ENCODE measurements around the gene NPC1L1. TPM values are rescaled to one million over a fixed set of nuclear protein-coding genes. Genes with fewer than 3 reads are reported as not detected.

Gene NPC1L1
- total and polyA plus RNA-seq, 2 donors (not counting 1 experiment from before 2014, with no cell fraction given), result 0.07 TPM; not detected in 1

GRCh38 chr7:44489955-44490350 lies 51.2 kb downstream of the NPC1L1 start:
- Mint-ChIP-seq H3K4me3 (peak overlapping the region; percentile 91), H3K27me3 (peaks cover 3% of the 10 kb centered on the region), H3K4me1 (peaks cover 50% of the 10 kb centered on the region), H3K27ac (peak overlapping the region; percentile 93), H3K9me3 (ENCODE audit: insufficient read depth) (no peaks in the 10 kb centered on the region)
- POLR2A ChIA-PET, result interaction anchor here (0.6 to 1.8 kb wide), 4 partner anchors 10 to 470 kb away, joined by 3 to 4 read pairs (median 4); partner anchors contain the start of genes DDX56 and TMED4
- peak overlapping the region; percentile 93 to 94 for H3K27ac ChIP-seq (ENCODE audit: low read length in 2 of 2)
- H3K4me3 ChIP-seq (ENCODE audit: control extremely low read depth in 1 of 5, extremely low read depth in 1 of 5, insufficient read depth in 1 of 5, low read depth in 2 of 5, low read length in 4 of 5), result peak overlapping the region; percentile 89 to 98 (median 93)
- H3K4me1 ChIP-seq (ENCODE audit: control insufficient read depth in 2 of 2, insufficient read depth in 2 of 2, low read length in 2 of 2), result peaks cover 19 to 33% of the 10 kb centered on the region in 2 donors
- H3K9me3 ChIP-seq (ENCODE audit: control extremely low read depth in 1 of 3, control insufficient read depth in 2 of 3, insufficient read depth in 1 of 3, low read length in 2 of 3), result no peaks in the 10 kb centered on the region
- ATAC-seq (ENCODE audit: low read depth) (peak; percentile 12), DNase-seq (no peak)
- H2AFZ ChIP-seq (ENCODE audit: insufficient read depth, low read depth, low read length, poor library complexity, severe bottlenecking), result peak overlapping the region; percentile 98
- peaks cover 0 to 6% (median 3%) of the 10 kb centered on the region in 4 experiments for H3K27me3 ChIP-seq (replicated peaks in 1 of 4; ENCODE audit: control extremely low read depth in 1 of 4, control insufficient read depth in 3 of 4, insufficient read depth in 4 of 4, low read length in 3 of 4)
- intact Hi-C loops (cut with micrococcal nuclease), result loop anchor here (1.0 to 10.0 kb wide), 12 partner anchors 75 to 1577 kb away; partner anchors contain the start of genes C7orf25, H2AZ2, MRPS24 and POLM
- H3K79me2 ChIP-seq (ENCODE audit: control insufficient read depth, insufficient read depth, low read length), result peaks cover 47% of the 10 kb centered on the region
- peaks cover 0 to 19% of the 10 kb centered on the region in 2 experiments for H3K36me3 ChIP-seq (replicated peaks in 1 of 2; ENCODE audit: control extremely low read depth in 1 of 2, control insufficient read depth in 1 of 2, extremely low read depth in 1 of 2, insufficient read depth in 2 of 2, low read length in 1 of 2)
- peak overlapping the region; percentile 76 for H3K4me2 ChIP-seq (replicated peaks; ENCODE audit: low read depth, low read length, poor library complexity, severe bottlenecking)
- TF ChIP-seq CTCF (IDR thresholded peaks at IDR 0.05), result no peak
- WGBS (ENCODE audit: insufficient coverage), result under 1% methylated on average over 17 of the region's 19 CpGs
- peak overlapping the region; percentile 90 for H3K9ac ChIP-seq (ENCODE audit: low read length)
- CTCF ChIA-PET, result interaction anchor here (1.3 to 2.9 kb wide), 5 partner anchors 12 to 289 kb away, joined by 3 to 14 read pairs (median 6); partner anchors contain the start of gene YKT6
- H4K20me1 ChIP-seq (ENCODE audit: control insufficient read depth, insufficient read depth, low read length, poor library complexity, severe bottlenecking), result peaks cover 39% of the 10 kb centered on the region

- H3K27me3 ChIP-seq (replicated peaks in 1 of 4; ENCODE audit: control extremely low read depth in 1 of 4, control insufficient read depth in 3 of 4, insufficient read depth in 4 of 4, low read length in 3 of 4), result peaks cover 0 to 5% (median 2%) of the 10 kb centered on the region in 4 experiments
- H3K36me3 ChIP-seq (replicated peaks in 1 of 2; ENCODE audit: control extremely low read depth in 1 of 2, control insufficient read depth in 1 of 2, extremely low read depth in 1 of 2, insufficient read depth in 2 of 2, low read length in 1 of 2), result peaks cover 0 to 29% of the 10 kb centered on the region in 2 experiments
- H3K4me2 ChIP-seq (replicated peaks; ENCODE audit: low read depth, low read length, poor library complexity, severe bottlenecking), result peak overlapping the region; percentile 76
- H2AFZ ChIP-seq (ENCODE audit: insufficient read depth, low read depth, low read length, poor library complexity, severe bottlenecking), result no peak overlapping the region
- DNase-seq, result no peak
- no peaks in the 10 kb centered on the region for H3K9me3 ChIP-seq (ENCODE audit: control extremely low read depth in 1 of 3, control insufficient read depth in 2 of 3, insufficient read depth in 1 of 3, low read length in 2 of 3)
- POLR2A ChIA-PET, result no interaction called here
- H3K27me3 Mint-ChIP-seq, result no peaks in the 10 kb centered on the region
- H3K4me1 ChIP-seq (ENCODE audit: control insufficient read depth in 2 of 2, insufficient read depth in 2 of 2, low read length in 2 of 2), result peaks cover 19 to 33% of the 10 kb centered on the region in 2 donors
- ATAC-seq (ENCODE audit: low read depth), result no peak
- CTCF ChIA-PET, result interaction anchor here (1.5 to 2.9 kb wide), 2 partner anchors 76 to 288 kb away, joined by 4 to 14 read pairs; partner anchors contain the start of gene YKT6
- H3K27ac Mint-ChIP-seq, result peak overlapping the region; percentile 93
- TF ChIP-seq CTCF (IDR thresholded peaks at IDR 0.05), result no peak
- TF ChIP-seq EZH2 (IDR thresholded peaks at IDR 0.05; ENCODE audit: borderline replicate concordance, insufficient read depth, low read depth, low read length, poor library complexity, severe bottlenecking), result no peak
- H3K4me1 Mint-ChIP-seq, result peaks cover 53% of the 10 kb centered on the region
- peak overlapping the region; percentile 91 for H3K4me3 Mint-ChIP-seq
- H3K79me2 ChIP-seq (ENCODE audit: control insufficient read depth, insufficient read depth, low read length), result peaks cover 57% of the 10 kb centered on the region
- intact Hi-C loops (cut with micrococcal nuclease), result no loop called here
- H3K4me3 ChIP-seq (ENCODE audit: control extremely low read depth in 1 of 5, extremely low read depth in 1 of 5, insufficient read depth in 1 of 5, low read depth in 2 of 5, low read length in 4 of 5), result peak overlapping the region in 1 of 5 experiments; percentile 93
- H3K27ac ChIP-seq (ENCODE audit: low read length in 2 of 2), result peak overlapping the region in 1 of 2 donors; percentile 93
- peaks cover 45% of the 10 kb centered on the region for H4K20me1 ChIP-seq (ENCODE audit: control insufficient read depth, insufficient read depth, low read length, poor library complexity, severe bottlenecking)
- H3K9ac ChIP-seq (ENCODE audit: low read length), result peak overlapping the region; percentile 90
- WGBS (ENCODE audit: insufficient coverage), result 100% methylated on average over 3 of the region's 3 CpGs
- no peaks in the 10 kb centered on the region for H3K9me3 Mint-ChIP-seq (ENCODE audit: insufficient read depth)
Observed at GRCh38 chr7:44488955-44489354, 52.2 kb downstream of the NPC1L1 start.

All from B cell (primary cell).